CD4-positive, alpha-beta T cell treated with Interleukin-10 for 1 hour (primary cell): ENCODE results near the gene CTSE.

Experiments
- DNase-seq: peaks from one replicate; pipeline ENCODE4 v3.0.0-alpha.2; 2020

CTSE gene

DNA sequence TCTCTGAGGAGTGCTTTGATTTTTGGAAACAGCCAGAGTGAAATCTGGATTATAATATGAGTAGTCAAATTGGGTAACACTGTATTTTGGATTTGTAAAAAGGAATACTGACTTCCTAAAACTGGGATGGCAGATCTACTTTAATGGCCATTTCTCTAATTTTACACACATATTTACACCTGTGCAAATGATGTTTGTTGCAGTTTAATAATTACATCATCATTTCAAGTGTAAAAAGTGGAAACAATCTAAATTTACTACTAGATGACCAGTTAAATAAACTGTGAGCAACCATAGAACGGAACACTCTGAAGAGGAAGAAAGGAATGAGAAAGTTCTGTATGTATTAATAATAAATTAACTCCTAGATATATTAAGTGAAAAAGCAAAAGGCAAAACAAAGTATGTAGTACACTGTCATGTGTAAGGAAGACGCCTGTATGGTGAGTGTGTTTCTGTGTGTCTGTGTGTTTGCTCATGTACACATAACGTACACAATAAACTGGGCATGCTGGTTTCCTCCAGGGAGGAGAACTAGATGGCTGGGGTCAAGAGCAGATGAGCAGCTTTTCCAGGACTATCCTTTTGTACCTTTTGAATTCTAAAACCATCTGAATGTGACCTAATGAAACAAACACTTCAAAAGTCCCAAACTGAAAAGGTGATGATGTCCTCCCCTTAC, 26.4 kb upstream of the CTSE start:
- DNase-seq: no peak

- DNase-seq: no peak
Measured at GRCh38 chr1:206049293-206049692, 25.6 kb upstream of the CTSE start.

- no peak for DNase-seq
Measured at GRCh38 chr1:206048582-206048981, 24.9 kb upstream of the CTSE start.

DNA sequence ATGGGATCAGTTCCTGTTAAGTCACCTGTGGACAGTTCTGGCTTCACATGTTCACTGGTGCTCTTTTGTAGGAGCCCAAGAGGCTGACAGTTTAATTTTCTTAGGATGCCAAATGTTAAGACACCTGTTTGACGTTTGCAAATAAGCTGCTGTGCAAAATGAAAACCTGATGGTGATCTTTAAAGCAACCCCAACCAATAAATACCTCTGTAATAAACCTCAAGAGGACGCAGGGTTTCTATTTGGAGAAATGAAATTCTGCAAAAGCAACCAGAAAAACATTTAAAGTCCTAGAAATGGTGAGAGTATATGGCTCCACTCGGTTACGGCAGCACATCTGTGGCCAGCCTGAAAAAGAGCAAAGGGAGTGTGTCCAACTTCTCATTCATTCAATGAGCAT, 23.6 kb upstream of the CTSE start:
- DNase-seq: no peak

DNA sequence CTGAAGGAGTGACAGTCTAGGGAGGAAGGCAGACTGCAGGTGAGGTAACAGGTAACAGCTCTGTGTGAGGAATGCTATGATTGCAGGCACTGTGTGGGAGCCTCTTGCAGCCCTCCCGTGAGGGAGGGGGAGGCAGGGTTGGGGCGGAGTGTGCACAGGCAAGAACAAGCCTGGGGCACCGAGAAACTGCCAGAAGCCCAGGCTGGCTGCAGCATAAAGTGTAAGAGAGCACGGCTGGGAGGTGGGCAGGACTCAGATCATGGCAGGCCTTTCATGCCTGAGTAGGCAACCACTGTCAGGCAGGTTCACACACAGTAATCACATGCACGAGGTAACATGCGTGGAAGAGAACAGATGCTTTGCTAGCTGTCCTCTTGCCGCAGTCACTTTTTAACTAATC, 17.9 kb upstream of the CTSE start:
- no peak for DNase-seq

DNA sequence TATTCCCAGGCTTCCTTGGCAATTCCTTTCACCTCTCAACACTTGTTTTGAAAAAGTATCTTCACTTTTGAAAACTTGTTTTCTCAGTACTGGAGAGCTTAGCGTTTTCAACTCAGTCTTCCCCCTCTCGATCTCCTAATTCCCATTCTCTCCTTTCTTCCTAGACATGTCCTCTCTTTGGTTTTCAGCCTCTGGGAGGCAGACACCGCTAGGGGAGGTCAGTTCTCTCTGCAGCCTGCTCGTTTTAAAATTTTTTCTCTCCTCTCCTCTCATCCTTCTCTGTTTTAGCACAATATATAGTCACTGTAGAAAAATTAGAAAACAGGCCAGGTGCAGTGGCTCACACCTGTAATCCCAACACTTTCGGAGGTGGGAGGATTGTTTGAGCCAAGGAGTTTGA, 16.6 kb upstream of the CTSE start:
- no peak for DNase-seq

GRCh38 chr1:206039046-206039973, 15.6 kb upstream of the CTSE start:
- no peak for DNase-seq

DNA sequence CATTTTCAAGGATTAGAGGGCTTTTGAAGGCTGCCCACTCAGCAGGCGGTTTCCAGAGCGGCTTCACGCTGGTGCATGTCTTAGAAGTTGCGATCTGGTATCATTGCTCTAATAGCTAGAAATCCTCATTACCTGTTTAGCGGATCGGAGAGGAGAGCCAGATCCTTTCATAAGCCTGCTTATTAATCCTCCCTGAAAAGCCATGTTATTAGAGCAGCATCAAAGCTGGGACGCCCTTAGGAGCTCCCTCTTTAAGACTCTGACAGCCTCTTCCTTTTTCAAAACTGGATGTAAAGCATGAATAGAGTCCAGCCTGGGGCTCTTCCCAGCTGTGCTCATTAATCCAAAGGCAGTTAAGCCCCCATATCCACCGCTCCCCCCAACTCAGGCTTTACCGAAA, 13.9 kb upstream of the CTSE start:
- DNase-seq: no peak

DNA sequence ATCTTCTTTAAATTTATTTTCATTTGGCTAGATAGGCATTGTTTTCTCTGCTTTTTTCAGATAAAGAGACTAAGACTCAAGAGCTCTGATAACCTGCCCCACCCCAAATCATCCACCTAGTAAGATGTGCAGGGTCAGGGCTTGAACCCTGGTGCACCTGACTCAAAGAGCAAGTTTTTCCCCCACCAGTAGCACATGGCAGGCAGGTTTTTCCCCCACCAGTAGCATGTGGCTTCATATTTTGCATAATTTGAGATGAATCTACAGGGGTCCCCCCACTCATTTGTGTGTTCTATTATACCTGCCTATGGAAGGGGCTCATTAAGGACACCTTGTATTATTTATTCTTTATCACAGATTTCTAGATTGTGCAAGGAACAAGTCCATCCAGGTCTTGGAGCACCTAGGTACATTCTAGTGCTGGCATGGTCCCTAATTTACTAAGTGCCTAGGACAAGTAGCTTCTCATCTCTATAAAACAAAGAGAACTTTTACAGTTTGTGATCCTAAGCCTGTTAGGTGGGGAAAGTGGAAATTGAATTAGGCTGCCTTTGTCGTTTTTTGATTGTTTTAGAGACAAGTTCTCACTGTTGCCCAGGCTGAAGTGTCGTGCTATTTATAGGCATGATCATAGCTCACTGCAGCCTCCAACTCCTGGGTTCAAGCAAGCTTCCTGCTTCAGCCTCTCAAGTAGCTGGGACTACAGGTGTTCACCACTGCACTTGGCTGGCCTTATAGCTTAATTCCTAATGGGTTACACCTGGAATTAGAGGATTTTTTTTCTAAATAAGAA, 13.2 kb upstream of the CTSE start:
- DNase-seq: no peak

GRCh38 chr1:206035027-206035426, 11.3 kb upstream of the CTSE start:
- no peak for DNase-seq

GRCh38 chr1:206032380-206033140, 8.9 kb upstream of the CTSE start:
- no peak for DNase-seq

DNA sequence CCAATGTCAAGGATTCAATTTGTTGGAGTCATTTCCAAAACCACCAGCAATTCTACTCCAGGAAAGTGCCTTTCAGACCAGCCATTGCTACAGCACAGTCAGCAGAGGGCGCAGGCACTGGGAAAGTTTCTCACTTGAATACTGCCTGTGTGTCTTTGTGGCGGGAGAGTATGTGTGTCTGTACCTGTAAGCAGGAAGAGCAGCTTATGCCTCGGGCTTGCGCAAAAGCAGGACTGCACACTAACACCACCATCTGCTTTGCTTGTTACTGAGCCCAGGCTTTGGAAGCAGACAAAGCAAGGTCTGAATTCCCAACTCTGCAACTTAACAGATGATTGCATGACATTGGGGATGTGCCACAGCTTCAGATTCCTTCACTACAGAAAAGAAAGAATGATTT, 7.0 kb upstream of the CTSE start:
- peak; percentile 66 for DNase-seq

- no peak for DNase-seq
Measured at GRCh38 chr1:206030191-206030590, 6.5 kb upstream of the CTSE start.

DNA sequence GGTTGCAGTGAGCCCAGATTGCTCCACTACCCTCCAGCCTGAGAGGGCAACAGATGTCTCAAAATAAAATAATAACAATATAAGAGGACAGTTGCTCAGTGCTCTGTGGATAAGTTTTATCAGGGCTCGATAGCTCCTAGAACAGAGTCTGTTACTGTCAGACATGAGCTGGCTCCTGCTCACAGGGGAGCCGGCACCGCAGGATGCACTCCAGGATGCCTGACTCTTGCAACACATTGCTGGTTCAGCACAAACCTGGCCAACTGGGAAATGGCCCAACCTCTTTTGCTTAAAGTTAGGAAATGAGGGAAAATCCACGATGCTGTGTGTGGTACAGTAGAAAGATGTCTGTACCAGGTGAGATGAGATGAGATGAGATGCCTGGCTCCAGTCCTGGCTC, 5.8 kb upstream of the CTSE start:
- DNase-seq: no peak

- no peak for DNase-seq
Measured at GRCh38 chr1:206025283-206025820, 1.7 kb upstream of the CTSE start.

GRCh38 chr1:206022766-206023165, 929 bp downstream of the CTSE start:
- DNase-seq: no peak

- no peak for DNase-seq
Measured at GRCh38 chr1:206021626-206022365, 1.9 kb downstream of the CTSE start.

DNA sequence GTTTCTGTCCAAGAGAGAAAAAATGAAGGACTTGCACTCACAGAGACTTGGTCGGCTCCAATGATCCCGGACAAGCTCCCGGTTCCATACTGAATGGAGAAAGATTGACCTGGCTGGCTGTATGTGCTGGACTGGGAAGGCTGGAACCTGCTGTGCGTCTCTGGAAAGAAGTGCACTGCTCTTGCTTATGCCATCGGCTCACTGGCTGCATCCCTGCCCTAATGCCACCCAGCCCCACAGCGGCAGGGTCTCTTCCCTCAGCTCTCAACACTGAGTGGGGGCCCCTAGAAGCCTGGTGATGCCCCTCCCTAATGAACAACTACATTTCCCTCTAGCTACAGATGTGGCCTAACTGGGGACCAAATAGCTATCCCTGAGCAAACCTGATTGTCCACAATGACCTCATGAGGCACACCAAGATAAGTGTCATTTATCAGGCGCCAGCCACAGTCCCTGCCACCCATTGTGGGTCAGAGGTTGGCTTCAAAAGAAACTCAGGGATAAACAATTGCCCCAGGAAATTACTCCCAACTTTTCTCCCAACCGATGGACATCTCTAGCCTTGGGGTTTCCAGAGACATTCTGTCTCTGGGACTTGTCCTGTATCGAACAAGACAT, 2.6 kb downstream of the CTSE start:
- no peak for DNase-seq

DNA sequence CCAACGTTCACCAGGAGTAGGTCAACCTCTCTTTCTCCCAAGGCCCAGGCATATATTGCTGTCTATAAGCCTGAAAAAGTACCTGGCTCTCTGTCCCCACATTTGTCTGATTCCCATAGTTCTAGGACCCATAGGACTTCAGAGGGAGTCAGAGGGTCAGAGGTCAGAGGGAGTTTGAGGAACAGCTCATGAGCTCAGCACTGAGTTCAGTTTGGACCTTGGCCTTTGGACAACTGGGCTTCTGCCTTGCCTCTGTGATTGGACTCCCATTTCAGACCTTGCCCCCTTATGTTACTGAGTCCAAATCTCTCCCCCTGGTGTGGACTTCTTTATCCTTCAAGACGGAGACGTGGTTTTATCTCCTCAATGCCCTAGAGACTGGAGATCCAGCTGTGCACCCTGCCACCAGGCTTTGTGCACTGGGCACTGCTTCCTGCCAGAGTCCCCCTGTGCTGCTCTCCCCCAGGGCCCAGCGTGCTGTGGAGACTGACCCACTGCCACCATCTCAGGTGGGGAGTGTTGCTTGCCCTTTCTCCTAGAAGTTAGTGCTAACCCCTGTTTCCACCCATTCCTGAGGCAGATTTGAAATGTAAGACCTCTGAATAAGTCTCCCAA, 3.2 kb downstream of the CTSE start:
- no peak for DNase-seq

DNA sequence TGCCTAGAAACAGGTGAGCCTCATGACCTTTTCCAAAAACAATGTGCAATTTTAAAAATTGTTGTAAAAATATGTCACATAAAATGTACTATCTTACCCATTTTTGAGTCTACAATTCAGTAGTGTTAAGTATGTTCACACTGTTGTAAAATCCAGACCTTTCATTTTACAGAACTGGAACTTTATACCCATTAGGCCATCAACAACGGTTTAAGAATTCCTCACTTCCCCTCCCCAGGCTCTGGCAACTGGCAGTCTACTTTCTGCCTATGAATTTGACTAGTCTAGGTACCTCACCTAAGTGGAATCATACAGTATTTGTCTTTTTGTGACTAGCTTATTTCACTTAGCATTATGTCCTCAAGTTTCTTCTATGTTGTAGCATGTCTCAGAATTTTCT, 8.6 kb downstream of the CTSE start:
- DNase-seq: no peak

GRCh38 chr1:206014601-206015000, 9.1 kb downstream of the CTSE start:
- DNase-seq: no peak
